Measurements from ENCODE around the gene CYP11A1.

Gene CYP11A1

DNA sequence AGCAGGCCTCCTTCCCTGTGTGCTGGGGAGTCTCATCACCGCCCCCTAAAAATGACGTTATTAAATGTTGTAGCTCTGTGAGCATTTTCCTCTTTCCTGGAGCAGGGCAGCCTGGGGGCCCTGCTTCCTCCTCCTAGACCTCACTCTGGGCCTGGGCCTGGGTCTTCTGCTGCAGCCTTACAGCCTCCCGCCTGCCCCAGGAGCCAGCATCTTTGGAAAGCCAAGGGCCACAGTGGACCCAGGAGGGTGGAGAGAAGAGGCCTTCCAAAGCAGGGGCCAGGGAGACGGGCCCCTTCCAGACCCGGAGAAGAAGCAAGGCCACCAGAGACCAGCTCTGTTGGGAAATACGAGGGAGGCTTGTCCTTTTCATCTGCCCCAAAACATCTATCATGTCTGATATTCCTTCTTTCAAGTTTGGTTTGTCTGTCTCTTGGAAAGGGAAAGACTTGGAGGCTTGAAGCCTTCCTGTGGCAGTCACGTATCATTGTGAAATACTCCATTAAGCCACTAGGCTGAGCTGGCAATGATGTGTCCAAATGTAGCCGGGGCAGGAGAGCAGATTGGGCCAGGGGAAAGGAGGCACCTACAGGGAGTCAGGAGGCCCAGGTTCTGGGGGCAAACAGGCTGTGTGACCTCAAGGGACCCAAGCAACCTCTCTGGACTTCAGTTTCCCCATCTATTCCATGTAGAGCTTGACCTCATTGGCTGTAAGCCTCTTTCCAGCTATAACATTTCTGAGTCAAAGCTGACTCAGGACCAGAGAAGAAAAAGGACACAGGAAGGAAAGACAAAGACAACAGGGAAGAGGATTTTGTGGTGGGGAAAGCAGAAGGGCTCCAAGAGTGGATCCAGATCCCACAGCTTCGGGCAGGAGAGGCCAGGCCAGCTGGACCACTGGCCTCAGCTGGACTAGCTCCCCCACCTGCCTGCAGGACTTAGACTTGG, 31.1 kb downstream of the CYP11A1 start:
- H3K4me3 ChIP-seq (ENCODE audit: low read depth, low read length), result no peak overlapping the region
- DNase-seq (ENCODE audit: low read depth), result no peak
- TF ChIP-seq, protein P1, sequence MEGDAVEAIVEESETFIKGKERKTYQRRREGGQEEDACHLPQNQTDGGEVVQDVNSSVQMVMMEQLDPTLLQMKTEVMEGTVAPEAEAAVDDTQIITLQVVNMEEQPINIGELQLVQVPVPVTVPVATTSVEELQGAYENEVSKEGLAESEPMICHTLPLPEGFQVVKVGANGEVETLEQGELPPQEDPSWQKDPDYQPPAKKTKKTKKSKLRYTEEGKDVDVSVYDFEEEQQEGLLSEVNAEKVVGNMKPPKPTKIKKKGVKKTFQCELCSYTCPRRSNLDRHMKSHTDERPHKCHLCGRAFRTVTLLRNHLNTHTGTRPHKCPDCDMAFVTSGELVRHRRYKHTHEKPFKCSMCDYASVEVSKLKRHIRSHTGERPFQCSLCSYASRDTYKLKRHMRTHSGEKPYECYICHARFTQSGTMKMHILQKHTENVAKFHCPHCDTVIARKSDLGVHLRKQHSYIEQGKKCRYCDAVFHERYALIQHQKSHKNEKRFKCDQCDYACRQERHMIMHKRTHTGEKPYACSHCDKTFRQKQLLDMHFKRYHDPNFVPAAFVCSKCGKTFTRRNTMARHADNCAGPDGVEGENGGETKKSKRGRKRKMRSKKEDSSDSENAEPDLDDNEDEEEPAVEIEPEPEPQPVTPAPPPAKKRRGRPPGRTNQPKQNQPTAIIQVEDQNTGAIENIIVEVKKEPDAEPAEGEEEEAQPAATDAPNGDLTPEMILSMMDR (IDR thresholded peaks at IDR 0.05; ENCODE audit: low read depth, low read length, missing control alignments), result peak; percentile 6

DNA sequence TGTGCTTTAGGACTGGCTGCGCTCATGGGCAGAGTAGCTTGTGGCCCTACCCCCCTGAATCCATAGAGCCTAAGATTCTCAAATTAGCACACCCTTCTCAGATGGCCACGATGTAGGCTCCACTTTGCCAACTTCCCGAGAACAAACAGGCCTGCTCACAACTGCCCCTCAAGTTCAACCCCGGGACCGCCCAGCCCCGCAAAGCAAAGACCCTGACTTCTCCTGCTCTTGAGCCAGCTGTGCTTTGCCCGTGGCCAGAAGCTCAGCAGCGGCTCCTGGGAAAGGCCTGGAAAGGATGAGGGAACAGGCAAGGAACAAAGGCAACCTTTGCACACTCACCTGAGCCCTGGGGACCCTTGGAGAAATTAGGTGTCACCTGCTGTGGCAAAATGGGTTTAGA, 32.0 kb downstream of the CYP11A1 start:
- DNase-seq (ENCODE audit: low read depth), result no peak
- H3K4me3 ChIP-seq (ENCODE audit: low read depth, low read length), result no peak overlapping the region
- TF ChIP-seq, protein P1 (IDR thresholded peaks at IDR 0.05; ENCODE audit: low read depth, low read length, missing control alignments), result no peak

GRCh38 chr15:74334127-74334526, 33.3 kb downstream of the CYP11A1 start:
- TF ChIP-seq, protein P1 (IDR thresholded peaks at IDR 0.05; ENCODE audit: low read depth, low read length, missing control alignments), result no peak
- DNase-seq (ENCODE audit: low read depth), result no peak
- H3K4me3 ChIP-seq (ENCODE audit: low read depth, low read length), result no peak overlapping the region

- DNase-seq (ENCODE audit: low read depth), result no peak
- TF ChIP-seq, protein P1 (IDR thresholded peaks at IDR 0.05; ENCODE audit: low read depth, low read length, missing control alignments), result no peak
- no peak overlapping the region for H3K4me3 ChIP-seq (ENCODE audit: low read depth, low read length)
Measured at GRCh38 chr15:74333662-74334061, 33.8 kb downstream of the CYP11A1 start.

- H3K4me3 ChIP-seq (ENCODE audit: low read depth, low read length), result no peak overlapping the region
- TF ChIP-seq, protein P1 (IDR thresholded peaks at IDR 0.05; ENCODE audit: low read depth, low read length, missing control alignments), result no peak
- DNase-seq (ENCODE audit: low read depth), result no peak
Measured at GRCh38 chr15:74333093-74333492, 34.4 kb downstream of the CYP11A1 start.

DNA sequence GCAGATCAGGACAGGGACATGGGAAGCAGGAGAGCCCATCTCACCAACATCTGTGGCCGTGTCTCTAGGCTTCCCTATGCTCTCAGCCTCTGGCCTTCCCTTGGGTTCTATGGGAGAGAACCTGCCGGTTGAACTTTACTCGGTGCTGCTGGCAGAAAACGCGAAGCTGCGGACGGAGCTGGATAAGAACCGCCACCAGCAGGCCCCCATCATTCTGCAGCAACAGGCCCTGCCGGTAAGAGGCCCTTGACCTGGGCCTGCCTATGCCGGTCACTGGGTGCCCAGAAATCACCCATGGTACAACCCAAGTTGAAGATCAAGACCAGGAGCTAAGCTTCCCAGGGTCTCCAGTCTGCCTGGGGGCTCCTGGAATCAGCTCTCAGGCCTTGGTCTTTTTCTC, 34.8 kb downstream of the CYP11A1 start:
- no peak for DNase-seq (ENCODE audit: low read depth)
- H3K4me3 ChIP-seq (ENCODE audit: low read depth, low read length), result no peak overlapping the region
- TF ChIP-seq, protein P1 (IDR thresholded peaks at IDR 0.05; ENCODE audit: low read depth, low read length, missing control alignments), result no peak

- H3K4me3 ChIP-seq (ENCODE audit: low read depth, low read length), result no peak overlapping the region
- TF ChIP-seq, protein P1 (IDR thresholded peaks at IDR 0.05; ENCODE audit: low read depth, low read length, missing control alignments), result no peak
- DNase-seq (ENCODE audit: low read depth), result no peak
Measured at GRCh38 chr15:74332011-74332410, 35.4 kb downstream of the CYP11A1 start.
